IMR-90 (cell line): ENCODE results near the gene CAMTA1. TPM values are rescaled to one million over a fixed set of nuclear protein-coding genes. Genes with fewer than 3 reads are reported as not detected.

Source experiments
- ATAC-seq: fragments of 200-7000 bp; cut with Tn5 transposase; 2 replicates; pipeline ENCODE4 v1.9.1; 2020; ENCODE audit warnings: low read depth, mild to moderate bottlenecking, moderate library complexity
- BruUV-seq: library from RNA; stranded (reverse); fragments of 400-500 nt; replicated peaks from 2 replicates; lab custom pipeline; 2021; lab: Mats Ljungman, UMichigan
- CTCF ChIA-PET: fragments of 300-600 bp; formaldehyde crosslinking; extraction: SDS; loops from one replicate; lab custom pipeline; 2021; ENCODE audit warnings: antibody characterized with exemption; lab: Yijun Ruan, JAX
- POLR2A ChIA-PET: fragments of 300-600 bp; sonication (Branson Sonifier 250); formaldehyde crosslinking; loops from one replicate; lab custom pipeline; 2022; ENCODE audit warnings: antibody characterized with exemption; ENCODE audit not compliant: unreplicated experiment; lab: Charles Lee
- DNase-seq: peaks from one replicate; pipeline ENCODE4 v3.0.0; 2013
- H2AFZ ChIP-seq: replicated peaks from 2 replicates; pipeline ENCODE3; 2013; ENCODE audit warnings: low read length, mild to moderate bottlenecking; ENCODE audit not compliant: poor library complexity
- H2AK5ac ChIP-seq: 2 replicates; pipeline ENCODE4 v1.6.1; 2013; ENCODE audit warnings: low read depth, low read length, inconsistent platforms
- H2AK9ac ChIP-seq: replicated peaks from 2 replicates; pipeline ENCODE3; 2013; ENCODE audit warnings: mild to moderate bottlenecking, low read depth, low read length, moderate library complexity; ENCODE audit not compliant: poor library complexity
- H2BK120ac ChIP-seq: 2 replicates; pipeline ENCODE4 v1.6.1; 2013; ENCODE audit warnings: low read depth, low read length, inconsistent platforms
- H2BK15ac ChIP-seq: 3 replicates; pipeline ENCODE4 v1.6.1; 2013; ENCODE audit warnings: low read depth, low read length, inconsistent platforms
- H2BK20ac ChIP-seq: 2 replicates; pipeline ENCODE4 v1.6.1; 2013; ENCODE audit warnings: low read depth, mild to moderate bottlenecking, inconsistent platforms, low read length, moderate library complexity
- H2BK5ac ChIP-seq: 2 replicates; pipeline ENCODE4 v1.6.1; 2013; ENCODE audit warnings: mild to moderate bottlenecking, low read depth, low read length, inconsistent platforms; ENCODE audit not compliant: poor library complexity, severe bottlenecking
- H3K14ac ChIP-seq: replicated peaks from 2 replicates; pipeline ENCODE4 v1.6.1; 2013; ENCODE audit warnings: low read depth, low read length, inconsistent platforms
- H3K18ac ChIP-seq: 2 replicates; pipeline ENCODE4 v1.6.1; 2013; ENCODE audit warnings: low read depth, low read length, control low read depth
- H3K23ac ChIP-seq: 2 replicates; pipeline ENCODE4 v1.6.1; 2013; ENCODE audit warnings: low read depth, low read length, inconsistent platforms
- H3K27ac ChIP-seq: 2 replicates; pipeline ENCODE4 v1.5.1; 2013; ENCODE audit warnings: mild to moderate bottlenecking, control low read depth, low read length; ENCODE audit not compliant: insufficient read depth
- H3K27me3 ChIP-seq: 2 replicates; pipeline ENCODE4 v1.6.1; 2013; ENCODE audit warnings: low read length; ENCODE audit not compliant: control insufficient read depth, insufficient read depth
- H3K36me3 ChIP-seq: 2 replicates; pipeline ENCODE4 v1.6.1; 2013; ENCODE audit warnings: low read length, mixed read lengths; ENCODE audit not compliant: control insufficient read depth, insufficient read depth
- H3K4ac ChIP-seq: 2 replicates; pipeline ENCODE4 v1.6.1; 2013; ENCODE audit warnings: low read depth, low read length, inconsistent platforms
- H3K4me1 ChIP-seq: 2 replicates; pipeline ENCODE4 v1.6.1; 2013; ENCODE audit warnings: low read length, mixed read lengths; ENCODE audit not compliant: control insufficient read depth, insufficient read depth
- H3K4me2 ChIP-seq: 2 replicates; pipeline ENCODE4 v1.6.1; 2013; ENCODE audit warnings: low read depth, mild to moderate bottlenecking, control low read depth, low read length, moderate library complexity
- H3K4me3 ChIP-seq: 2 replicates; pipeline ENCODE4 v1.5.1; 2013; ENCODE audit warnings: low read depth, mild to moderate bottlenecking, control low read depth, low read length, moderate library complexity; ENCODE audit not compliant: insufficient read depth
- H3K56ac ChIP-seq: 2 replicates; pipeline ENCODE4 v1.6.1; 2013; ENCODE audit warnings: low read length, inconsistent platforms; ENCODE audit not compliant: insufficient read depth; ENCODE audit errors: extremely low read depth
- H3K79me1 ChIP-seq, 2 experiments: 2 replicates each; pipeline ENCODE4 v1.6.1; 2013; ENCODE audit warnings: low read length in 2 of 2, inconsistent platforms in 1 of 2, low read depth in 1 of 2
- H3K9ac ChIP-seq: 2 replicates; pipeline ENCODE4 v1.6.1; 2013; ENCODE audit warnings: low read depth, low read length, control low read depth
- H3K9me1 ChIP-seq: 2 replicates; pipeline ENCODE4 v1.6.1; 2013; ENCODE audit warnings: low read length, inconsistent platforms; ENCODE audit not compliant: insufficient read depth
- H3K9me3 ChIP-seq: 2 replicates; pipeline ENCODE4 v1.6.1; 2013; ENCODE audit warnings: low read length; ENCODE audit not compliant: control insufficient read depth, insufficient read depth
- H4K20me1 ChIP-seq: 2 replicates; pipeline ENCODE4 v1.6.1; 2013; ENCODE audit warnings: low read length, inconsistent platforms; ENCODE audit not compliant: insufficient read depth
- H4K5ac ChIP-seq: 2 replicates; pipeline ENCODE4 v1.6.1; 2013; ENCODE audit warnings: mild to moderate bottlenecking, low read depth, low read length, control low read depth
- H4K8ac ChIP-seq, 2 experiments: 2 replicates each; pipeline ENCODE4 v1.6.1; 2013; ENCODE audit warnings: low read depth in 2 of 2, low read length in 2 of 2, control low read depth in 1 of 2, inconsistent platforms in 1 of 2
- H4K91ac ChIP-seq: 2 replicates; pipeline ENCODE4 v1.6.1; 2013; ENCODE audit warnings: low read depth, low read length, inconsistent platforms; ENCODE audit not compliant: insufficient read depth
- CEBPB ChIP-seq: IDR thresholded peaks from 2 replicates; pipeline ENCODE4 v1.6.1; 2012; ENCODE audit warnings: low read depth, low read length, improper control_type of control experiment
- CHD1 ChIP-seq: IDR thresholded peaks from 2 replicates; pipeline ENCODE4 v1.6.1; 2012; ENCODE audit warnings: low read depth, low read length, improper control_type of control experiment
- ELK1 ChIP-seq: fragments of 150-350 bp; IDR thresholded peaks from 2 replicates; pipeline ENCODE4 v1.6.1; 2016; ENCODE audit warnings: low read depth, mild to moderate bottlenecking, low read length, moderate library complexity, borderline replicate concordance
- FOS ChIP-seq: fragments of 150-350 bp; IDR thresholded peaks from 2 replicates; pipeline ENCODE4 v1.6.1; 2016; ENCODE audit warnings: low read depth, low read length
- MAZ ChIP-seq: IDR thresholded peaks from 2 replicates; pipeline ENCODE4 v1.6.1; 2012; ENCODE audit warnings: low read depth, mild to moderate bottlenecking, low read length, improper control_type of control experiment, moderate library complexity, borderline replicate concordance
- MXI1 ChIP-seq: IDR thresholded peaks from 2 replicates; pipeline ENCODE4 v1.6.1; 2012; ENCODE audit warnings: low read depth, mild to moderate bottlenecking, low read length, moderate library complexity, borderline replicate concordance
- RCOR1 ChIP-seq: IDR thresholded peaks from 2 replicates; pipeline ENCODE4 v1.6.1; 2012; ENCODE audit warnings: mild to moderate bottlenecking, low read length, improper control_type of control experiment; ENCODE audit not compliant: insufficient replicate concordance
- RFX5 ChIP-seq: IDR thresholded peaks from 2 replicates; pipeline ENCODE4 v1.8.0; 2012; ENCODE audit warnings: low read depth, mild to moderate bottlenecking, low read length, moderate library complexity
- WGBS, 2 experiments: methylation state at CpG; one replicate each; pipeline versions ENCODE4 v1.1.5 to v1.1.7; 2013; ENCODE audit warnings: missing lambda C conversion rate in 2 of 2; ENCODE audit not compliant: insufficient read length in 1 of 2; ENCODE audit errors: extremely low coverage in 2 of 2; 5-methylcytosine and 5-hydroxymethylcytosine counted together
- dilution Hi-C: fragments of 300-500 bp; cut with HindIII; formaldehyde crosslinking; loops from one replicate; pipeline ENCODE4 v1.14.3; 2018; ENCODE audit warnings: low sequenced_read_pairs; ENCODE audit not compliant: unreplicated experiment
- in situ Hi-C: fragments of 300-500 bp; cut with MboI; formaldehyde crosslinking; loops from 3 replicates; pipeline ENCODE4 v1.14.3; 2019; ENCODE audit warnings: low sequenced_read_pairs, inconsistent platforms, mixed read lengths
- intact Hi-C: fragments of 100-400 bp; cut with micrococcal nuclease; formaldehyde crosslinking; loops from 2 replicates; pipeline ENCODE4 v1.10.0; 2022
- polyA plus RNA-seq, 3 experiments: library from polyadenylated mRNA; depleted of rRNA; stranded (reverse); fragments of >200 nt; gene quantifications; 2 replicates each; pipeline ENCODE4 v1.2.3, GENCODE V29; 2012; ENCODE audit warnings: low replicate concordance in 1 of 3
- total RNA-seq: library from RNA; depleted of rRNA; stranded (reverse); fragments of >200 nt; gene quantifications from 2 replicates; pipeline ENCODE4 v1.2.3, GENCODE V29; 2012
- TF ChIP-seq, protein P1 (sequence below): conservative IDR thresholded peaks from 2 replicates; pipeline ENCODE4 v1.5.1; 2012; ENCODE audit warnings: mild to moderate bottlenecking, low read depth, low read length, improper control_type of control experiment

The CAMTA1 gene
- total and polyA plus RNA-seq, 2 of the 4 experiments (the other 2 are of a cell fraction): 35.5 to 74.3 TPM

GRCh38 chr1:7263021-7263960, 478.0 kb downstream of the CAMTA1 start:
- dilution Hi-C loops: no loop called here
- Histone ChIP-seq H3K4me3 (no peak overlapping the region), H3K23ac (no peak overlapping the region), H3K4me2 (no peak overlapping the region), H3K27me3 (no peaks in the 10 kb centered on the region), H4K5ac (no peak overlapping the region), H3K9me1 (peaks cover 27% of the 10 kb centered on the region), H3K56ac (no peak overlapping the region), H2BK120ac (peak overlapping the region; percentile 60; the same call in 1 of the 2 replicates), H4K91ac (no peak overlapping the region), H3K4ac (no peak overlapping the region), H3K18ac (no peak overlapping the region; the same call in 1 of the 2 replicates), H2BK5ac (no peak overlapping the region), H3K14ac (no peak overlapping the region), H2AFZ (no peak overlapping the region), H2BK20ac (no peak overlapping the region), H3K9ac (no peak overlapping the region), H4K20me1 (no peaks in the 10 kb centered on the region), H3K9me3 (no peaks in the 10 kb centered on the region), H3K27ac (no peak overlapping the region), H4K8ac (peak overlapping the region; percentile 6 to 23; a peak in 2 of 4 replicates), H2BK15ac (no peak overlapping the region), H3K4me1 (peaks cover 31% of the 10 kb centered on the region), H3K36me3 (no peaks in the 10 kb centered on the region), H3K79me1 (no peaks in the 10 kb centered on the region; a peak in 1 of 4 replicates), H2AK5ac (no peak overlapping the region; the same call in 1 of the 2 replicates), H2AK9ac (no peak overlapping the region)
- CTCF ChIA-PET: interaction anchor here (0.6 kb wide), 1 partner anchor 756 kb away, joined by 3 read pairs; no protein-coding TSS in a partner anchor
- peak; percentile 47 for DNase-seq
- in situ Hi-C loops: no loop called here
- POLR2A ChIA-PET: no interaction called here
- peak; percentile 4 for ATAC-seq
- intact Hi-C loops: no loop called here
- no CpG with 5 or more reads among the region's 13 CpGs for WGBS, 2 experiments
- no TSS peak for BruUV-seq
- TF ChIP-seq RFX5: no peak
- TF ChIP-seq, protein P1, sequence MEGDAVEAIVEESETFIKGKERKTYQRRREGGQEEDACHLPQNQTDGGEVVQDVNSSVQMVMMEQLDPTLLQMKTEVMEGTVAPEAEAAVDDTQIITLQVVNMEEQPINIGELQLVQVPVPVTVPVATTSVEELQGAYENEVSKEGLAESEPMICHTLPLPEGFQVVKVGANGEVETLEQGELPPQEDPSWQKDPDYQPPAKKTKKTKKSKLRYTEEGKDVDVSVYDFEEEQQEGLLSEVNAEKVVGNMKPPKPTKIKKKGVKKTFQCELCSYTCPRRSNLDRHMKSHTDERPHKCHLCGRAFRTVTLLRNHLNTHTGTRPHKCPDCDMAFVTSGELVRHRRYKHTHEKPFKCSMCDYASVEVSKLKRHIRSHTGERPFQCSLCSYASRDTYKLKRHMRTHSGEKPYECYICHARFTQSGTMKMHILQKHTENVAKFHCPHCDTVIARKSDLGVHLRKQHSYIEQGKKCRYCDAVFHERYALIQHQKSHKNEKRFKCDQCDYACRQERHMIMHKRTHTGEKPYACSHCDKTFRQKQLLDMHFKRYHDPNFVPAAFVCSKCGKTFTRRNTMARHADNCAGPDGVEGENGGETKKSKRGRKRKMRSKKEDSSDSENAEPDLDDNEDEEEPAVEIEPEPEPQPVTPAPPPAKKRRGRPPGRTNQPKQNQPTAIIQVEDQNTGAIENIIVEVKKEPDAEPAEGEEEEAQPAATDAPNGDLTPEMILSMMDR: no peak
- TF ChIP-seq ELK1: no peak
- no peak for TF ChIP-seq CEBPB
- no peak for TF ChIP-seq CHD1
- no peak for TF ChIP-seq MAZ
- no peak for TF ChIP-seq RCOR1
- TF ChIP-seq MXI1: no peak
- TF ChIP-seq FOS: no peak
